Measurements from ENCODE around the gene NINL. TPM values are rescaled to one million over a fixed set of nuclear protein-coding genes. Genes with fewer than 3 reads are reported as not detected.

The NINL gene
- polyA plus RNA-seq, 4 donors: 1.1 to 30.8 (median 5.5) TPM

DNA sequence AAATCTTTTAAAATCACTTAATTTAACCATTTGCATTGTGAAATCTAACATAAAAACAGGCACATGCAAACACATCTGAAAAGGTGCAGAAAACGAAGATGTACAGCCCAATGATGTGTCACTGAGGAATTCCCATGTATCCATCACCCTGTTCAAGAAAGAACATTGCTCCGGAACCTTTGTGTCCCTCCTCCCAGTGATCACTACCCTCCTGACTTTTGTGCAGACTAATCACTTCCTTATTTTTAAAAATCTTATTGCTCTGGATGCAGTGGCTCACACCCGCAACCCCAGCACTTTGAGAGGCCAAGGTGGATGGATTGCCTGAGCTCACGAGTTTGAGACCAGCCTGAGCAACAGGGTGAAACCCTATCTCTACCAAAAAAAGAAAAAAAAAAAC, 163.3 kb downstream of the NINL start:
- no peaks in the 10 kb centered on the region for H3K27me3 ChIP-seq (ENCODE audit: control insufficient read depth in 3 of 3, insufficient read depth in 3 of 3, low read length in 3 of 3)
- 85% methylated on average over 4 of the region's 4 CpGs for WGBS, 3 donors
- no peaks in the 10 kb centered on the region for H3K9me3 ChIP-seq (ENCODE audit: control insufficient read depth in 2 of 2, insufficient read depth in 1 of 2, low read depth in 1 of 2, low read length in 1 of 2)
- H3K27ac ChIP-seq (ENCODE audit: low read depth in 1 of 3, low read length in 2 of 3): no peak overlapping the region
- peaks cover 0 to 10% (median 0%) of the 10 kb centered on the region in 3 donors for H3K36me3 ChIP-seq (ENCODE audit: control insufficient read depth in 3 of 3, insufficient read depth in 2 of 3, low read depth in 1 of 3, low read length in 3 of 3)
- H3K4me1 ChIP-seq (ENCODE audit: control insufficient read depth in 3 of 3, insufficient read depth in 2 of 3, low read depth in 1 of 3, low read length in 2 of 3): no peaks in the 10 kb centered on the region
- H3K4me3 ChIP-seq (ENCODE audit: low read depth in 1 of 3, low read length in 3 of 3): no peak overlapping the region
- no peak for DNase-seq
- no peak for FAIRE-seq

DNA sequence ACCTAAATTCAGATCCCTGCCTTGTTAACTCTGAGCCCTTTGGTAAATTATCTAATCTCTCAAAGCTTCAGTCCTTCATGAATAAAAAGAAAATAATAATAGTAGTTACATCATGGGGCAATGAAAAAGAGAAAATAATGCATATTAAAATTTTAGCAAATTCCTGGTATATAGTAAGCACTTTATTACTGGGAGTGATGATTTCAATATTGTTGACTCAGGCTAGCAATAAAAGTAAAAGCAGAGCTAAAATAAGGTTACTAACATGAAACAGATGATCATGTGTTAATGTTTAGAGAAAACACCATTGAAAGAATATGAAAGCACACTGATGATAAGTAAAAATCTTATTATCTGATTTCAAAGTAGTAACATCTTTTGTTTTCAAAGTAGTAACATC, 164.2 kb downstream of the NINL start:
- no peaks in the 10 kb centered on the region for H3K27me3 ChIP-seq (ENCODE audit: control insufficient read depth in 3 of 3, insufficient read depth in 3 of 3, low read length in 3 of 3)
- H3K4me3 ChIP-seq (ENCODE audit: low read depth in 1 of 3, low read length in 3 of 3): no peak overlapping the region
- no peaks in the 10 kb centered on the region for H3K9me3 ChIP-seq (ENCODE audit: control insufficient read depth in 2 of 2, insufficient read depth in 1 of 2, low read depth in 1 of 2, low read length in 1 of 2)
- no peak for DNase-seq
- no peak overlapping the region for H3K27ac ChIP-seq (ENCODE audit: low read depth in 1 of 3, low read length in 2 of 3)
- H3K36me3 ChIP-seq (ENCODE audit: control insufficient read depth in 3 of 3, insufficient read depth in 2 of 3, low read depth in 1 of 3, low read length in 3 of 3): peaks cover 0 to 9% (median 0%) of the 10 kb centered on the region in 3 donors
- no peaks in the 10 kb centered on the region for H3K4me1 ChIP-seq (ENCODE audit: control insufficient read depth in 3 of 3, insufficient read depth in 2 of 3, low read depth in 1 of 3, low read length in 2 of 3)
- FAIRE-seq: no peak

DNA sequence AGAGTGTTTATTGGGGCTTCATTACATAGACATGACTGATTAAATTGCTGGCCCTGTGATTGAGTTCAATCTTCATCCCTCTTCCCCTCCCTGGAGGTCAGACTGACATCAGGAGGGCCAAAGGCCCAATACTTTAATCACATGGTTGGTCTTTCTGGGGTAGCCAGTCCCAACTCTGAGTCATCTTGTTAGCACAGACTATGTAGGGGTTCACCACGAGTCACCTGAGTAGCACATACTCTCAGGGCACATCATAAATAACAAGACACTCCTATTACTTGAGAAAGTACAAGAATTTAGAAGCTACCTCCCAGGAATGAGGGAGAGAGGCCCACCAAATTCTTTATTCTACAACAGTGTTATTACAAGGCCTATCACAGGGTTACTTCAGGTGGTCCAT, 166.6 kb downstream of the NINL start:
- Histone ChIP-seq H3K4me3 (ENCODE audit: low read depth in 1 of 3, low read length in 3 of 3) (no peak overlapping the region), H3K27ac (ENCODE audit: low read depth in 1 of 3, low read length in 2 of 3) (no peak overlapping the region), H3K9me3 (ENCODE audit: control insufficient read depth in 2 of 2, insufficient read depth in 1 of 2, low read depth in 1 of 2, low read length in 1 of 2) (no peaks in the 10 kb centered on the region), H3K36me3 (ENCODE audit: control insufficient read depth in 3 of 3, insufficient read depth in 2 of 3, low read depth in 1 of 3, low read length in 3 of 3) (peaks cover 0 to 11% (median 0%) of the 10 kb centered on the region in 3 donors), H3K27me3 (ENCODE audit: control insufficient read depth in 3 of 3, insufficient read depth in 3 of 3, low read length in 3 of 3) (no peaks in the 10 kb centered on the region), H3K4me1 (ENCODE audit: control insufficient read depth in 3 of 3, insufficient read depth in 2 of 3, low read depth in 1 of 3, low read length in 2 of 3) (no peaks in the 10 kb centered on the region)
- FAIRE-seq (no peak), DNase-seq (no peak)
- 79 to 89% (median 84%) methylated on average over 1 of the region's 1 CpG for WGBS, 3 donors

DNA sequence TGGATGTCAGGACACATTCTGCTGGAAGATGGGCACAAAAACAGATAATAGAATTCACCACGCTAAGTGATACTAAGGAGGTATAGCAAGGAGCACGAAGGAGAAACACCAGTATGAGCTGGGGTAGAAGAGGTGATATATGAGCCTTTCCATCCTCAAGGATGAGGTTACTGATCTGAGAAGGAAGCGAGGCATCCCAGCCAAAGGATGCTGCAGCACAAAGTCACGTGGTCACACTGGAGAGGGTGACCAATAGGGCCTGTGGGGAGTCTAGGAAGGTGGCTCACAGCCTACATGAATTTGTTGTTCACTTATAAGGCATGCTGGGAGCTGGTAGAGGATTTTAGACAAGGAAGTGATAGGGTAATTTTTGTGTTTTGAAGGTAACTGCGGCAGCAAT, 176.4 kb downstream of the NINL start:
- no peaks in the 10 kb centered on the region for H3K36me3 ChIP-seq (ENCODE audit: control insufficient read depth in 3 of 3, insufficient read depth in 2 of 3, low read depth in 1 of 3, low read length in 3 of 3)
- H3K4me3 ChIP-seq (ENCODE audit: low read depth in 1 of 3, low read length in 3 of 3): no peak overlapping the region
- no peaks in the 10 kb centered on the region for H3K4me1 ChIP-seq (ENCODE audit: control insufficient read depth in 3 of 3, insufficient read depth in 2 of 3, low read depth in 1 of 3, low read length in 2 of 3)
- WGBS, 3 donors: 88 to 91% (median 89%) methylated on average over 5 of the region's 5 CpGs
- no peaks in the 10 kb centered on the region for H3K27me3 ChIP-seq (ENCODE audit: control insufficient read depth in 3 of 3, insufficient read depth in 3 of 3, low read length in 3 of 3)
- peaks cover 0 to 3% of the 10 kb centered on the region in 2 donors for H3K9me3 ChIP-seq (ENCODE audit: control insufficient read depth in 2 of 2, insufficient read depth in 1 of 2, low read depth in 1 of 2, low read length in 1 of 2)
- no peak overlapping the region for H3K27ac ChIP-seq (ENCODE audit: low read depth in 1 of 3, low read length in 2 of 3)
- DNase-seq: no peak
- FAIRE-seq: no peak

DNA sequence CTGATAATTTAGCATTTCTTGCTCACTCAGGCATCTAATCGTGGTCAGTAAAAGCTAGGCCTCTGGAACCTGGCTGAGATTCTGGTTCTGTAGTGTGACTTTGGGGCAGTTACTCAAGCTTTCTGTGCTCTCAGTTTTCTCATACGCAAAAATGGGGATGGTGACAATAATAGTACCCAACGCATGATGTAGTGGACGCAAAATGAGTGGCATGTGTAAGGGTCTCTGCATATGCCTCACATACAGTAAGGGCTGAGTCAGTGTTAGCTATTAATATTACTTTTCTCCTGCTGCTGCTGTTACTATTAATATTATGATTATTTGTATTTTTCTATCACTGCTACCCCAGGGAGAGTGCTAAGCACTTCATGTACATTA, 177.2 kb downstream of the NINL start:
- H3K27ac ChIP-seq (ENCODE audit: low read depth in 1 of 3, low read length in 2 of 3): no peak overlapping the region
- WGBS, 3 donors: 2 to 3% (median 2%) methylated on average over 4 of the region's 4 CpGs
- H3K4me1 ChIP-seq (ENCODE audit: control insufficient read depth in 3 of 3, insufficient read depth in 2 of 3, low read depth in 1 of 3, low read length in 2 of 3): no peaks in the 10 kb centered on the region
- DNase-seq: no peak
- no peaks in the 10 kb centered on the region for H3K36me3 ChIP-seq (ENCODE audit: control insufficient read depth in 3 of 3, insufficient read depth in 2 of 3, low read depth in 1 of 3, low read length in 3 of 3)
- H3K27me3 ChIP-seq (ENCODE audit: control insufficient read depth in 3 of 3, insufficient read depth in 3 of 3, low read length in 3 of 3): no peaks in the 10 kb centered on the region
- H3K9me3 ChIP-seq (ENCODE audit: control insufficient read depth in 2 of 2, insufficient read depth in 1 of 2, low read depth in 1 of 2, low read length in 1 of 2): peaks cover 0 to 9% of the 10 kb centered on the region in 2 donors
- FAIRE-seq: no peak
- peak overlapping the region in 2 of 3 donors; percentile 50 to 66 for H3K4me3 ChIP-seq (ENCODE audit: low read depth in 1 of 3, low read length in 3 of 3)

DNA sequence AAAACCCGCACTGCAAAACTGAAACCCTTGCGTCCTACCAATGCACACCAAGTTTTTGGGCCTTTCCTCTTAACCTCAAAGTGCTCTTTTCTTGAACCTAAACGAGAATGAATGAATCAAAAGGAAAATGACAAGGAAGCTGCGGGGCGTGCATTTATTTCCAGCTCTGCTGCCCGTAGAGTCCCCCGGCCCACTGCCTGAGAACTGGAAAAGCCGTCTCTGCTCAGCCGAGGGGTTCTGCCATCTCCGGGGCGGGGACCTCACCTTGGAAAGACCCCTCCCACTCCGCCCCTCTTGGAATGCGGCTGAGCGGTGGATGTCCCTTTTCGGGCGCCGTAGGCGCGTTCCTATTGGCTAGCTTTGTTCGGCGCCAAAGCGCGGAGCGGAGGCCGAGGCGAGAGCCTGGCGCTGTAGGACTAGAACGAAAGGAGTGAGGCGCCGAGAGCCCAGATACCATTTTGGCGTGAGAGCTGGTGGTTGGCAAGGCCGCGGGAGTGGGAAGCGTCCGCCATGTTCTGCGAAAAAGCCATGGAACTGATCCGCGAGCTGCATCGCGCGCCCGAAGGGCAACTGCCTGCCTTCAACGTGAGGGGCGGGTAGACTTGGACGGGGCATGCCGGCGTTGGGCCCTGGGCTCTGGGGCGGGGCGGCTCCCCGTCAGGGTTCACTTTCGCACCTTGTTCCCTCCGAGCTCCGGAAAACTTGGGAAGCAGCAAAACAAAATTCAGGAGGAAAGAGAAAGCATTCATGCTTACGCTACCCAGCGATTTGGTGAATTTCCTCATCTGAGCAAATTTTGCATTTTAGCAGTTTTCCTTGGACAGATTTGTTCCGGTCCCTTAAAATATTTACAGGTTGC, 177.8 kb downstream of the NINL start, which contains the start of gene GINS1:
Gene GINS1, plus strand, starts transcription at position 363 of the 859 bp plus-strand sequence. Its CDS starts 148 bp downstream, at position 511.
- 0 to 1% (median 0%) methylated on average over 55 to 56 of the region's 56 CpGs for WGBS, 3 donors
- FAIRE-seq (no peak), DNase-seq (peak; percentile 82 to 94)
- Histone ChIP-seq H3K36me3 (ENCODE audit: control insufficient read depth in 3 of 3, insufficient read depth in 2 of 3, low read depth in 1 of 3, low read length in 3 of 3) (no peaks in the 10 kb centered on the region), H3K4me1 (ENCODE audit: control insufficient read depth in 3 of 3, insufficient read depth in 2 of 3, low read depth in 1 of 3, low read length in 2 of 3) (no peaks in the 10 kb centered on the region), H3K4me3 (ENCODE audit: low read depth in 1 of 3, low read length in 3 of 3) (peak within 1 kb of the TSS; percentile 36 to 66 (median 50)), H3K9me3 (ENCODE audit: control insufficient read depth in 2 of 2, insufficient read depth in 1 of 2, low read depth in 1 of 2, low read length in 1 of 2) (peaks cover 0 to 15% of the 10 kb centered on the region in 2 donors), H3K27me3 (ENCODE audit: control insufficient read depth in 3 of 3, insufficient read depth in 3 of 3, low read length in 3 of 3) (no peaks in the 10 kb centered on the region), H3K27ac (ENCODE audit: low read depth in 1 of 3, low read length in 2 of 3) (peak within 1 kb of the TSS in 2 of 3 donors; percentile 30 to 59)

Other genes with a start within 250 kb of the NINL start
- 10 to 100 TPM; 28.0 to 93.9 (median 54.9) TPM for gene ABHD12, start 194.7 kb downstream of the NINL start, polyA plus RNA-seq
- gene GINS1, start 177.9 kb downstream of the NINL start, polyA plus RNA-seq: 1 to 10 TPM in 2 of 4 donors, under 1 TPM in 2; 0.81 to 9.5 (median 4.4) TPM
- 1 to 10 TPM; 1.6 to 5.1 (median 2.7) TPM for gene NANP, start 38.5 kb upstream of the NINL start, polyA plus RNA-seq
- gene ZNF337, start 111.3 kb upstream of the NINL start, polyA plus RNA-seq: 10 to 100 TPM in 1 of 4 donors, 1 to 10 TPM in 3; 3.8 to 25.4 (median 6.6) TPM

All from small intestine (tissue), 7 donors.